Measurements from ENCODE around the gene CNTN5. TPM values are rescaled to one million over a fixed set of nuclear protein-coding genes. Genes with fewer than 3 reads are reported as not detected.

Gene CNTN5
- total RNA-seq, 1 donor from 2014 or later, result not detected

DNA sequence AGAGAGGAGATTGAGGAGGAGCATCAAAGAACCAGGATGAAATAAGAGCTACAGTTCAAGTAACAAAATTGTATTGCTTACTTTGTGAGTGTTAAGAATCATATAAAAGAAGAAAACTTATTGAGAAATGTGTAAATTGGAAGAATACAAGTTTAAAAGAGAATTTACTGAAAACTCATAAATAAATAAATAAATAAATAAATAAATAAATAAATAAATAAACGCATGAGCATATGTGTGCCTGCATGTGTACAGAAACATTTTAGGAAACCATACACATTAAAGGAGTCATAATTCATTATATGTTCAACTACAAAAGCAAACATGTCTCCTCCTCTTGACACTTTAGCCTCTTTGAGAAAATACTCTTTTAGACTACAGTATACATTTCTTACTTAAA lies 42.6 kb downstream of the CNTN5 start:
- DNase-seq (ENCODE audit: low spot score), result no peak
- Mint-ChIP-seq H3K9me3 (ENCODE audit: low read depth) (no peaks in the 10 kb centered on the region), H3K4me1 (ENCODE audit: low read depth) (no peaks in the 10 kb centered on the region), H3K36me3 (ENCODE audit: low read depth) (no peaks in the 10 kb centered on the region), H3K27ac (ENCODE audit: unreplicated experiment) (no peak overlapping the region), H3K4me3 (ENCODE audit: unreplicated experiment) (no peak overlapping the region), H3K27me3 (ENCODE audit: low read depth) (no peaks in the 10 kb centered on the region)
- TF ChIP-seq, protein P1, sequence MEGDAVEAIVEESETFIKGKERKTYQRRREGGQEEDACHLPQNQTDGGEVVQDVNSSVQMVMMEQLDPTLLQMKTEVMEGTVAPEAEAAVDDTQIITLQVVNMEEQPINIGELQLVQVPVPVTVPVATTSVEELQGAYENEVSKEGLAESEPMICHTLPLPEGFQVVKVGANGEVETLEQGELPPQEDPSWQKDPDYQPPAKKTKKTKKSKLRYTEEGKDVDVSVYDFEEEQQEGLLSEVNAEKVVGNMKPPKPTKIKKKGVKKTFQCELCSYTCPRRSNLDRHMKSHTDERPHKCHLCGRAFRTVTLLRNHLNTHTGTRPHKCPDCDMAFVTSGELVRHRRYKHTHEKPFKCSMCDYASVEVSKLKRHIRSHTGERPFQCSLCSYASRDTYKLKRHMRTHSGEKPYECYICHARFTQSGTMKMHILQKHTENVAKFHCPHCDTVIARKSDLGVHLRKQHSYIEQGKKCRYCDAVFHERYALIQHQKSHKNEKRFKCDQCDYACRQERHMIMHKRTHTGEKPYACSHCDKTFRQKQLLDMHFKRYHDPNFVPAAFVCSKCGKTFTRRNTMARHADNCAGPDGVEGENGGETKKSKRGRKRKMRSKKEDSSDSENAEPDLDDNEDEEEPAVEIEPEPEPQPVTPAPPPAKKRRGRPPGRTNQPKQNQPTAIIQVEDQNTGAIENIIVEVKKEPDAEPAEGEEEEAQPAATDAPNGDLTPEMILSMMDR (IDR thresholded peaks at IDR 0.05), result no peak

DNA sequence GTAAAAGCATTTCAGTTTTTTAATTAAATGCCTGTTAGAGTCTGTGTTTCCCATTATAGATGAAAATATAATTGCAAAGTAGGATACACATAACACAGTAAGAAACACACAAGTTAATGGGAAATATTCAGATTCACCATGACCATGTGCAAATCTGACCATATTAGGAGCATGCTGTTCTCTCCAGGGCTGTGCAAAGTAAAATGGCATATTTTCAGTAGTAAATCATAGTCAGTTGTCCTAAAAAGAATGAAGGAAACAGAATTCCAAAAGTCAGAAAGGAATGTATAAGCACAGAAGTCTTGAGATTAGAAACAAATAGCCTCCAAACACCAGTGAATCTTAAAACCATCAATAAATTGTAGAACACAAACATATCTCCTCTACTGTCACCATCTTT lies 44.4 kb downstream of the CNTN5 start:
- DNase-seq (ENCODE audit: low spot score), result no peak
- TF ChIP-seq, protein P1 (IDR thresholded peaks at IDR 0.05), result no peak
- Mint-ChIP-seq H3K27me3 (ENCODE audit: low read depth) (no peaks in the 10 kb centered on the region), H3K27ac (ENCODE audit: unreplicated experiment) (no peak overlapping the region), H3K36me3 (ENCODE audit: low read depth) (no peaks in the 10 kb centered on the region), H3K4me3 (ENCODE audit: unreplicated experiment) (no peak overlapping the region), H3K9me3 (ENCODE audit: low read depth) (no peaks in the 10 kb centered on the region), H3K4me1 (ENCODE audit: low read depth) (peaks cover 4% of the 10 kb centered on the region)

DNA sequence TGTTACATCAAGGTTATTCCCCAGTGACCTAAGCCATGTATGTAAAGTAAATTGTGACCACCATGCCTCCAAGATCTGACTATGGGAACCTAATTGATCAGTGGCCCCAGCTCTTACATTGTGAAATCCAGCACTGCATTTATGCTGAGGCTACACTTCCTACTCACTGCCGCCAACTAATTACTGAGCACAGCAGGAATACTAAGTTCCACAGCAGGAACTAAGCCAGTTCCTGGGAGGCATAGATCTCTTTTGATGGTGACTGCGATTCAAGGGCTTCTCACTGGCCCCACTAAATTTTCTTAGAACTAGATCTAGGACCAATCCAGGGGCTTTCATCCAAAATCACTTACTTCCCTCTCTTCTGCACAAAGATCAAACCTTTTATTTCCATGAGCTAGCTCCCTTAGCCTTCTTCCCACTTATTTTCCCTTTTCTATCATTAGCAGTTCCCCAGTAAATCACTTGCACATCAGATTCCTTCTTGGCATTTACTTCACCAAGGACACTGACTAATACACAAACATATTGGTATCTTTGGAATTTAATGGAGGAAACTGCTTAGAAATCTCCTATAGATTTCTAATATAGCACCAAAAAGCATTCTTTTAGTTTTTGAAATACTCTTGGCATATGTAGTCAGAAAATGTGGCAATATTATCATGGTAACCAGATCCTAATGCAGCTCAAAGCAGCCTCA lies 46.0 kb downstream of the CNTN5 start:
- no peak for DNase-seq (ENCODE audit: low spot score)
- Mint-ChIP-seq H3K27me3 (ENCODE audit: low read depth) (peaks cover 3% of the 10 kb centered on the region), H3K9me3 (ENCODE audit: low read depth) (no peaks in the 10 kb centered on the region), H3K4me3 (ENCODE audit: unreplicated experiment) (no peak overlapping the region), H3K4me1 (ENCODE audit: low read depth) (peaks cover 5% of the 10 kb centered on the region), H3K27ac (ENCODE audit: unreplicated experiment) (no peak overlapping the region), H3K36me3 (ENCODE audit: low read depth) (no peaks in the 10 kb centered on the region)
- TF ChIP-seq, protein P1 (IDR thresholded peaks at IDR 0.05), result no peak

DNA sequence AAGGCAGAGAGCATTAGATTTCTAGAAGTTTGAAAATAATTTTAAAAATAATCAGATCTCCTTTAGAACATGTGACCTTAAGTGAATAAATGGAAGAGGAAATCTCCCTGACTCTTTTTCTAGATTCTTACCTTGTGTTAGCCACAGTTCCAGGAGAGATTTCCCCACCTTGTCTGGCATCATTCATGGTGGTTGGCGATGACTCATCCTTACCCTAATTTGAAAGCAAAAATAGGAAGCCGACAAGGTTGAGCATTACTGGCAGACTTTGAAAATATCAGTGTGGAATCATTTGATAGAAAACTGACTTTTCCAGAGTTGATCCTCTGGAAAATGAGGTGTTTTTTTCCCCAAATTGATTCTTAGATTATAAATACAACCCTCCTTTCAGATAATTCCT lies 48.1 kb downstream of the CNTN5 start:
- Mint-ChIP-seq H3K9me3 (ENCODE audit: low read depth) (no peaks in the 10 kb centered on the region), H3K4me3 (ENCODE audit: unreplicated experiment) (no peak overlapping the region), H3K27ac (ENCODE audit: unreplicated experiment) (no peak overlapping the region), H3K36me3 (ENCODE audit: low read depth) (no peaks in the 10 kb centered on the region), H3K27me3 (ENCODE audit: low read depth) (peaks cover 3% of the 10 kb centered on the region), H3K4me1 (ENCODE audit: low read depth) (peaks cover 5% of the 10 kb centered on the region)
- TF ChIP-seq, protein P1 (IDR thresholded peaks at IDR 0.05), result no peak
- DNase-seq (ENCODE audit: low spot score), result no peak

DNA sequence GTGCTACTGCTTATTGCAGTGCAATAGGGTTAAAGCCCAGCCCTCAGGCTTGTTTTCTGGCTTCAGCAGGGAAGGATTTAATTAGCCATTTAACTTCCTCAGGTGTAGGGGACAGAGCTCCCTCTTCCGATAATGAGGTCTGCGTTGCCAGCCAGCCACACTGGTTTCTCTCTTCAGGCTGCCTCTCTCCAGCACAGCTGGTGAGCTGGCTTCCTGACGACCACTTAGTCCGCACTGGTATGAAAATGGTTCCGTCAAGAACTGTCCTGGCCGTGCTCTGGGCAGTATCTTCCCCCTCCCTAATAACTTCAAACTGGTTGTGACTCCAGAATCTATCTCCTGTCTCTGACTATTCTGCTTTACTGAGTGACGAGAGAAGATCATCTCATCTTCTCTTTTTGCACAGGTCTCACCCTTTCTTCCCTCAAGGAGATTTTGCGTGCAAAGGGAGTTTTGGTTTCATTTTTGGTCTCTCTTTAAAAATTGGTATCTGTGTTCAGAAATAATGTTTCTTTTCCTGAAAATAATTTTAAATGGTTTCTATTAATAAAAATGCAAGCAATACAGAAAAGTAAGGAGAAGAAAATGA lies 49.2 kb downstream of the CNTN5 start:
- Mint-ChIP-seq H3K27ac (ENCODE audit: unreplicated experiment) (no peak overlapping the region), H3K4me3 (ENCODE audit: unreplicated experiment) (peak overlapping the region; percentile 51), H3K27me3 (ENCODE audit: low read depth) (peaks cover 3% of the 10 kb centered on the region), H3K9me3 (ENCODE audit: low read depth) (no peaks in the 10 kb centered on the region), H3K36me3 (ENCODE audit: low read depth) (no peaks in the 10 kb centered on the region), H3K4me1 (ENCODE audit: low read depth) (peaks cover 5% of the 10 kb centered on the region)
- DNase-seq (ENCODE audit: low spot score), result no peak
- TF ChIP-seq, protein P1 (IDR thresholded peaks at IDR 0.05), result no peak

All from chondrocyte (in vitro differentiated cells).